Renal cortex interstitium (tissue), 11 donors: ENCODE data around the gene BCAR1. TPM values are rescaled to one million over a fixed set of nuclear protein-coding genes. Genes with fewer than 3 reads are reported as not detected.
"Not testable (repeated sequence)": the region's sequence is repeated elsewhere in the genome, so short reads cannot be mapped to it uniquely, and the experiment has no call there.

Source experiments
- DNase-seq, 11 donors: peaks; one replicate each; pipeline ENCODE4 v3.0.0-alpha.2; 2013; ENCODE audit warnings: low read depth in 9 of 11, low spot score in 4 of 11; ENCODE audit errors: extremely low read depth in 1 of 11
- polyA plus RNA-seq, 3 donors: library from polyadenylated mRNA; unstranded; fragments of 120-200 nt; gene quantifications; one replicate each; pipeline ENCODE4 v1.2.1, GENCODE V29; 2013; ENCODE audit not compliant: insufficient read length in 3 of 3

BCAR1 gene
- polyA plus RNA-seq, 3 donors, result 40.5 to 66.3 (median 63.9) TPM

GRCh38 chr16:75281009-75281408 lies 29.6 kb upstream of the BCAR1 start:
- not testable (repeated sequence) for DNase-seq

- no peak for DNase-seq
These were observed 28.9 kb upstream of the BCAR1 start for GRCh38 chr16:75280331-75280804.

DNA sequence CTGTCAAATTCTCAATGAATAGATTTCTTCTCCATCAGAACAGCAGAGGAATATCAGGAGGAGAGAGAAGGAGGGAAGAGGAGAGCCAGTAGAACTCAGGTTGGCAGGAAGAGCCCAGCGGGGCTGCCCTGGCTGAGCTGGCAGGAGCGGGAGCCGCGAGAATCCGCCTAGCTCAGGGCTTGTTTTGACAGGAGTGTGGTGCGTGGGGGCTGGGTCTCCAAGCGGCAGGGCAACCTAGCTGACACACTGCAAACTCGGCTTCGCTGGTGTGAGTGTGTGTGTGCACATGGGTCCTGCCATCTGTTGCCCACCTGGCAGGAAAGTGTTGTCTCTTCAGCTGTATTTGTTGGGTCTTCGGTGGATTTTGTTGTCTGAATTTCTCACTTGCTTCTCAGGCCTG lies 27.9 kb upstream of the BCAR1 start:
- no peak for DNase-seq

GRCh38 chr16:75273054-75273925 lies 21.9 kb upstream of the BCAR1 start:
- DNase-seq, result no peak

DNA sequence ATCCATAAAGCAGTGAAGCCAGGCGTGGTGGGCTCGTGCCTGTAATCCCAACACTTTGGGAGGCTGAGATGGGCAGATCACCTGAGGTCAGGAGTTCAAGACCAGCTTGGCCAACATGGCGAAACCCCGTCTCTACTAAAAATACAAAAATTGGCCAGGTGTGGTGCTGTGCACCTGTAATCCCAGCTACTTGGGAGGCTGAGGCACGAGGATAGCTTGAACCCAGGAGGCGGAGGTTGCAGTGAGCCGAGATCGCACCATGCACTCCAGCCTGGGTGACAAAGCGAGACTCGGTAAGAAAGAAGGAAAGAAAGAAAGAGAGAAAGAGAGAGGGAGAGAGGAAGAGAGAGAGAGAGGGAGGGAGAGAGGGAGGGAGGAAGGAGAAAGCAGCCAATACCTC lies 21.2 kb upstream of the BCAR1 start:
- DNase-seq, result not testable (repeated sequence)

DNA sequence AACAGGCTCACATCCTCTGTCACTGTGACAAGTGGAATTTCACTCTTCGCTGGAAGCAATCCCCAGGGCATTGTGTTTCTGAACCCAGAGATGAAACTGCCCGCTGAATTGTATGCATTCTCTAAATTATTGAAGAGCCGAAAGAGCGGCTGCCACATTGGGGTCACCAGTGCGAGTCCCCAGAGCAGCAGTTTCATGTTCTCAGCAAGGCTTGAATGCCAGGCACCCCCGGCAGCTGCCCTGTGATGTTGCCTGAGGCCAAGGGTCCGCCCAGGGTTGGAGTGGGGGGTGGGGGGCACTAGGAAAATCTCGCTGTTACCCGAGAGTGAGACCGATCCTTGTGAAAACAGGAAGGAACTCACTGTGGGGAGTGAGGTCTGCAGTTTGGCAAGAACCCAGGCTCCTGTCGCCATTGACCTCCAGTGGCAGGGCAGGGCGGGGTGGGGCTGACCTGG lies 20.7 kb upstream of the BCAR1 start:
- no peak for DNase-seq

- no peak for DNase-seq
These were observed 20.1 kb upstream of the BCAR1 start for GRCh38 chr16:75271441-75272096.

DNA sequence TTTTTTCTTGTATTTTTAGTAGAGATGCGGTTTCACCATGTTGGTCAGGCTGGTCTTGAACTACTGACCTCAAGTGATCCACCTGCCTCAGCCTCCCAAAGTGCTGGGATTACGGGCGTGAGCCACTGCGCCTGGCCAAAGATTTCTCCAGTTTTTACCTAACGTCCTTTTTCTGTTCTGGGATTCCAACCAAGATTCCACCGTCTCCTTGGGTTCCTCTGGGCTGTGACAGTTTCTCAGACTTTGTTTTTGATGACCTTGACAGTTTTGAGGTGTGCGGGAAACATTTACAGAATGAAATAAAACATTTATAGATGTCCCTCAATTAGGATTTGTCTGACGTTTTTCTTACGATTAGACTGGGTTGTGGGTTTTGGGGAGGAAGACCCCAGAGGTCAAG lies 17.9 kb upstream of the BCAR1 start:
- not testable (repeated sequence) for DNase-seq

DNA sequence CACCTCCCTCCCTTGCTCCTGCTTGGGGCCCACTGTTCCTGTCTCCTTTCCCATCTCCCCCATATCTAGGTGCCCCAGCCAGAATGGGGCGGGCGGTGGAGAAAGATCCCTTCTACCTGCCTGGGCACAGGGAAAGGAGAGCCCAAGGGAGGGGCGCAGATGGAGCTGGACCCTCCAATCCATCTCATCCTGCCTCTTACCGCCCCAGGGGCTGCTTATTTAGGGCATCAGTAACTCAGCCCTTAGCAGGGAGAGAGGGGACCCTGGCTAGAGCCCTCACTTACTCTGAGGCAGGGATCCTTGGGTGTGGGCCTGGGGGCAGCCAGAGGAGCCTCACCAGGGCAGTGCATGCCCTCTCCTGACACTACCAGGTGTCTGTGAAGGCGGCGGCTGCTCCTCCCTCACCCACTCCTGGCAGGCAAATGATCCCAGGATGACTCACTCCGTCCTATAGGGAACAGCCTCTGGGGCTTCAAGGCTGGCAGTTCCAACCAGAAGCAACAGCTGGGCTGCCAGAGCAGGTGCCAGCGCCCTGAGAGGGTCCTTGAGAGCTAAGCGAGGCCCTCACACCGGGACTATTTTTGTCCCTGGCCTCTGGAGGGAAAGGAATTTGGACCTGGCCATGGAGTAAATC lies 16.3 kb upstream of the BCAR1 start:
- DNase-seq, result no peak

DNA sequence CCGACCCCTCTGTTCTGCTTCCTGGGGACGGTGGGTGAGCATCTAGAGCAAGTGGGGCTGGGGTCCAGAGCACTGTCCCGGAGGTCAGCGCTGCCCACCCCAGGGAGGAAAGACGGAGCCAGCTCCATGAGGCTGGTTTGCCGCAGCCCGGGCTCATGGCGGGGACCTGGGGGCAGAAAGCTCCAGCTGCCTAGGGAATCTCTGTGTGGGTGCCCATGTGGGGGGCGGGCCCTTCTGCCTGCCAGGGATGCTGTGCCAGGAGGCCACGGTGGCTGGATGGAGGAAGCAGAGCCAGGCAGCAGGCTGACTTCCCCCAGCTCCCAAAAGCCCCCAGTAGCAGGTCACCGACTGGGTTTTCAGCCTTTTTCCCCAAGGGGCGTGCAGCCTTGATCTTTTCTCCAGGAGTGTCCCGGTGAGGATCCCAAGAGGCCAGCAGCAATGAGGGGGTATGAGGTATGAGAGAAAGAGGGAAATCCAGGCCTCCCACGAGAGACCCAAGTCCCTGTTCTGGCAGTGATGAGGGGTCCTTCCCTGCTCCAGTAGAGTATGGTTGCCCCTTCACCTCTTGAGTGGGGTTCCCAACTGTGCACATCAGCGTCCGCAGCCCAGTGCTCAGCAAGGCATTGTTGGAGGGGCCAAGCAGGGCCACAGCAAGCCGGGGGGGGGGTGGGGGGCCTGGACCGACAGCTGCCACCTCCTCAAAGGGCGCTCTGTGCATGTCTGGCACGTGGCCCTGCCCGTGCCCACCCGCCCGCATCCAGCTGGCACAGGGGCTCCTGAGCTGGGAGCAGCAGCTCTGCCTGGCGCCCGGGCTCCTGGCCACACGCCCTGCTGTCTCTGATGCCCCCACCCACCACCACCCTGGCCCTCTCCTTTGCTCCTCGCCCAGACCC lies 15.6 kb upstream of the BCAR1 start:
- no peak for DNase-seq

GRCh38 chr16:75265911-75266701 lies 14.7 kb upstream of the BCAR1 start:
- DNase-seq, result peak in 5 of 11 donors; percentile 57 to 79 (median 70)

DNA sequence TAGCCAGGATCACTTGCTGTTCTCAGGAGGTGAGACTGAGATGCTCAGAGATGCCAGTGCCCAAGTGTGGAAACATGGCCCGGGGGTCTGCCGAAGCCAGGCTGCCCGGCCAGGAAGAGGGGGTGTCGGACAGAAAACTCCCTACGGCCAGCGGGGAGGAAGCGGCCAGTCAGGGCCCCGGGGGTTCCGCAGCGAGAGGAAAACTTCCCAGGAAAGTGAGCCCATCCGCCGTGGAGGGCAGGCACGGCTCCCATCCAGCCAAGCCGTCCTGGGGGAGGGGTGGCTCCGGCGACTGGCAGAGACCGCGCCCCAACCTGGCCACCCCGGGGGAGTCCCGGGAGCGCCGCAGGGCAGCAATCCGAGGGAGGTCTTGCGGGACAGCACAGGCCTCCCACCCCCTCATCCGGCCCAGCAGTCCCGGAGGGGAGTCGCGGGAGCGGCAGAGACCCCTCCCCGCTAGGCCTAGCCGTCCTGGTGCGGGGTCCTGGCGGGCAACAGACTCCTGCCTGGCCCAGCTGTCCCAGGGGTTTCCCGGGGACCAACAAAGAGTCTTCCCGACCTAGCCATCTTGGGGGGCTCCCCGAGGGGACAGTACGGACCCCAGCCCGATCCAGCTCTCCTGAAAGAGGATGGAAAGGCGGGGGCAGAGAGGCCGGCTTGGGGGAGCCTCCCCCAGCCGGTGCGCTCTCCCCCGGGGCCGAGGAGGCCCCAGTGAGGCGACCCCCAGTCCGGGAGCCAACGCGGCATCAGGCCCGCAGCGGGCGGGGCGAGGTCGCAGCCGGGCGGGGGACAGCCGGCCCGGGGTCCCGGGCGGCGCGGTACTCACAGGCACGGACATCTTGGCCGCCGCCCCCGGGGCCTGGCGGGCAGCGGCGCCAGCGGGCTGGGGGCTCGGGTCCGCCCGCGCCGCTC lies 13.8 kb upstream of the BCAR1 start:
- DNase-seq, result no peak

GRCh38 chr16:75264457-75264998 lies 13.1 kb upstream of the BCAR1 start:
- no peak for DNase-seq

- no peak for DNase-seq
These were observed 12.6 kb upstream of the BCAR1 start for GRCh38 chr16:75263963-75264445.

- DNase-seq, result no peak
These were observed 12.0 kb upstream of the BCAR1 start for GRCh38 chr16:75263291-75263962.

DNA sequence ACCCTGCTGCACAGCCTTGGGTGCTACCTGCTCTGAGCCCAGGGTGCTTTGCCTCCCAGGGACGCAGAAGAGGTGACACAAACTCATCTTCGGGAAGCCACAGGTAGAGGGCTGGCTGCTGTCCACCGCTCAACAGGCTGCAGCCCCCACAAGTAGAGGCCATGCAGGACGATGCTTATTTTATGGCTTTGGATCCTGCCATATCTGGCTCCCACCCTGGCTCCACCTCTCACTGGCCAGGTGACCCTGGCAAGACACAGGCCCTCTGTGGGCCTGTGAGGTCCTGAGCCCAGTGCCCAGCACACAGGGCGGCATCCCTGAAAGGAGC lies 11.3 kb upstream of the BCAR1 start:
- no peak for DNase-seq
